ENCODE data around the gene AGRP. TPM values are rescaled to one million over a fixed set of nuclear protein-coding genes. Genes with fewer than 3 reads are reported as not detected.
"Not testable (repeated sequence)": the region's sequence is repeated elsewhere in the genome, so short reads cannot be mapped to it uniquely, and the experiment has no call there.

AGRP gene
- total RNA-seq, 1 donor from 2014 or later = not detected

GRCh38 chr16:67518676-67519075 lies 35.3 kb upstream of the AGRP start:
- intact Hi-C loops (cut with micrococcal nuclease) = no loop called here
- H3K27ac ChIP-seq (replicated peaks) = no peak overlapping the region
- peaks cover 18% of the 10 kb centered on the region for H3K4me1 ChIP-seq
- no peaks in the 10 kb centered on the region for H3K36me3 ChIP-seq
- H3K4me3 ChIP-seq = no peak overlapping the region
- H3K27me3 ChIP-seq (ENCODE audit: low read depth) = no peaks in the 10 kb centered on the region
- H3K9me3 ChIP-seq (replicated peaks) = no peaks in the 10 kb centered on the region
- DNase-seq = no peak
- TF ChIP-seq, protein P1, sequence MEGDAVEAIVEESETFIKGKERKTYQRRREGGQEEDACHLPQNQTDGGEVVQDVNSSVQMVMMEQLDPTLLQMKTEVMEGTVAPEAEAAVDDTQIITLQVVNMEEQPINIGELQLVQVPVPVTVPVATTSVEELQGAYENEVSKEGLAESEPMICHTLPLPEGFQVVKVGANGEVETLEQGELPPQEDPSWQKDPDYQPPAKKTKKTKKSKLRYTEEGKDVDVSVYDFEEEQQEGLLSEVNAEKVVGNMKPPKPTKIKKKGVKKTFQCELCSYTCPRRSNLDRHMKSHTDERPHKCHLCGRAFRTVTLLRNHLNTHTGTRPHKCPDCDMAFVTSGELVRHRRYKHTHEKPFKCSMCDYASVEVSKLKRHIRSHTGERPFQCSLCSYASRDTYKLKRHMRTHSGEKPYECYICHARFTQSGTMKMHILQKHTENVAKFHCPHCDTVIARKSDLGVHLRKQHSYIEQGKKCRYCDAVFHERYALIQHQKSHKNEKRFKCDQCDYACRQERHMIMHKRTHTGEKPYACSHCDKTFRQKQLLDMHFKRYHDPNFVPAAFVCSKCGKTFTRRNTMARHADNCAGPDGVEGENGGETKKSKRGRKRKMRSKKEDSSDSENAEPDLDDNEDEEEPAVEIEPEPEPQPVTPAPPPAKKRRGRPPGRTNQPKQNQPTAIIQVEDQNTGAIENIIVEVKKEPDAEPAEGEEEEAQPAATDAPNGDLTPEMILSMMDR (IDR thresholded peaks at IDR 0.05; ENCODE audit: borderline replicate concordance) = no peak

GRCh38 chr16:67517661-67518423 lies 34.5 kb upstream of the AGRP start:
- DNase-seq = no peak
- Histone ChIP-seq H3K4me1 (peaks cover 18% of the 10 kb centered on the region), H3K36me3 (no peaks in the 10 kb centered on the region), H3K27me3 (ENCODE audit: low read depth) (no peaks in the 10 kb centered on the region), H3K4me3 (no peak overlapping the region), H3K27ac (replicated peaks) (no peak overlapping the region), H3K9me3 (replicated peaks) (no peaks in the 10 kb centered on the region)
- intact Hi-C loops (cut with micrococcal nuclease) = no loop called here
- TF ChIP-seq, protein P1 (IDR thresholded peaks at IDR 0.05; ENCODE audit: borderline replicate concordance) = no peak

DNA sequence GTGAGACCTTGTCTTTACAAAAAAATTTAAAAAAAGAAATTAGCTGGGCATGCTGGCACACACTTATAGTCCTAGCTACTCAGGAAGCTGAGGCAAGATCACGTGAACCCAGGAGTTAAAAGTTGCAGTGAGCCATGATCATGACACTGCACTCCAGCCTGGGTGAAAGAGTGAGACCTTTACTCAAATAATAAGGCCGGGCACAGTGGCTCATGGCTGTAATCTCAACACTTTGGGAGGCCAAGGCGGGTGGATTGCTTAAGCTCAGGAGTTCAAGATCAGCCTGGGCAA lies 33.8 kb upstream of the AGRP start:
- Histone ChIP-seq H3K27me3 (ENCODE audit: low read depth) (no peaks in the 10 kb centered on the region), H3K36me3 (no peaks in the 10 kb centered on the region), H3K4me3 (no peak overlapping the region), H3K4me1 (peaks cover 16% of the 10 kb centered on the region), H3K9me3 (replicated peaks) (no peaks in the 10 kb centered on the region), H3K27ac (replicated peaks) (no peak overlapping the region)
- no peak for DNase-seq
- TF ChIP-seq, protein P1 (IDR thresholded peaks at IDR 0.05; ENCODE audit: borderline replicate concordance) = no peak
- intact Hi-C loops (cut with micrococcal nuclease) = no loop called here

DNA sequence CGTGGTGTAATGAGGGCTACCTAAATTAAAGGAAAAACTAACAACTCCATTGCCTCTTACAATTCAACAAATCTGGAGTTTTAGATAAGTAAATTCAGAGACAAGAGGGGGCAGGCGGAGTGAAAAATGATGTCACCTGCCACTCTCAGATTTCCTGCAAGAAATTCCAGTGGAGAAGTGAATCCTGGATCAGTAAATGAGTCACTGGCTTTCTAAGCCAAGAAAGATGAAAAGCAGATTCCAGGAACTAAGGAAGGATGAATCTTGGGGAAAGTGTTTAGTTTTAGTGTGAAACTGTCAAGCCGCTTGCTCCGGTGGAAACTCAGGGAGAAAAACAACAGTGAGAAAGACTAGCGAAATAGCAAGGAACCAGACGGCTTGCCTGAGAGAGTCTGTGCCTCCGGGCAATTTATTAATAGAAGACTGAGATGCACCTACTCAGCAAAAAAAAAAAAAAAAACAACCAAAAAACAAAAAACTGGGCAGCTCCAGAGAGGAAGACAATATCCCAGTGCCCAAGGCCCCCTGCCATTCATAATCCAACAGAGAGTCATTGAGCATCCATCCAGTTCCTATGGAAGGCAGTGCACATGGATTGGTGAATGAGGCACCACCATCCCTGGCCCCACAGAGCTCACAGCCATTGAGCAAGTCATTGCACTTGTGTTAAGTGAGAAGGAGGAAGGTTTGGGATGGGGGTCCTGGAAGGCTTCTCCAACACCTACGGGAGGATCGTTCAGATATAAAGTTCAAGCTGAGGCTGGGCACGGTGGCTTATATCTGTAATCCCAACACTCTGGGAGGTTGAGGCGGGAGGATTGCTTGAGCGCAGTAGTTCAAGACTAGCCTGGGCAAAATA lies 33.2 kb upstream of the AGRP start:
- H3K27me3 ChIP-seq (ENCODE audit: low read depth) = no peaks in the 10 kb centered on the region
- DNase-seq = no peak
- no peaks in the 10 kb centered on the region for H3K9me3 ChIP-seq (replicated peaks)
- TF ChIP-seq, protein P1 (IDR thresholded peaks at IDR 0.05; ENCODE audit: borderline replicate concordance) = no peak
- peaks cover 10% of the 10 kb centered on the region for H3K4me1 ChIP-seq
- no peak overlapping the region for H3K4me3 ChIP-seq
- no peaks in the 10 kb centered on the region for H3K36me3 ChIP-seq
- intact Hi-C loops (cut with micrococcal nuclease) = no loop called here
- H3K27ac ChIP-seq (replicated peaks) = no peak overlapping the region

DNA sequence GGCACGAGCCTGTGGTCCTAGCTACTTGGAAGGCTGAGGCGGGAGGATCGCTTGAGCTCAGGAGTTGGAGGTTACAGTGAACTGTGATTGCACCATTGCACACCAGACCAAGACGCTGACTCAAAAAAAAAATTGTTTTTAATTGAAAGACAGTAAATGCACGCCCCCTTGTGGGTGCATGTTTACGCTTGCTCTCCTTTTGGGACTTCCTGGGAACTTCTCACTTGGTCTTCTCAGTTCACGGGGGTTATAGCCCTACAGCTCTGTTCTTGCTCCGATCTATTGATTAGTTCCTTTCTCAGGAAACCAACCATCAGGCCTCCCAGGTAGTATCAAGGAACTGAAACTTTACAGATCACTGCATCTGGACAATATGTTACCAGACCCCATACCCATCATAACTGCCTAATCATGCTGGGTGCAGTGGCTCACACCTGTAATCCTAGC lies 31.1 kb upstream of the AGRP start:
- no peaks in the 10 kb centered on the region for H3K27me3 ChIP-seq (ENCODE audit: low read depth)

DNA sequence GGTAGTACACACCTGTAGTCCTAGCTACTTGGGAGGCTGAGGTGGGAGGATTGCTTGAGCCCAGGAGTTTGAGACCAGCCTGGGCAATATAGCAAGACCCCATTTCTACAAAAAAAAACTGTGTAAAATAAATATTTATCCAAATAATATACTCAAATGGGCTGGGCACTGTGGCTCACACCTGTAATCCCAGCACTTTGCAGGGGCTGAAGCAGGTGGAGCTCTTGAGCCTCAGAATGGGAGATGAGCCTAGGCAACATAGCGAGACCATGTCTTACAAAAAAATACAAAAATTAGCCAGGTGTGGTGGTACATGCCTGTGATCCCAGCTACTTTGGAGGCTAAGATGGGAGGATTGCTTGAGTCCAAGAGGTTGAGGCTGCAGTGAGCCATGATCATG lies 30.5 kb upstream of the AGRP start:
- intact Hi-C loops (cut with micrococcal nuclease) = not testable (repeated sequence)

More for the DNA sequence above, 31.1 kb upstream of the AGRP start:
- H3K4me1 ChIP-seq = peaks cover 10% of the 10 kb centered on the region
- intact Hi-C loops (cut with micrococcal nuclease) = no loop called here
- TF ChIP-seq, protein P1 (IDR thresholded peaks at IDR 0.05; ENCODE audit: borderline replicate concordance) = peak; percentile 81
- no peak overlapping the region for H3K4me3 ChIP-seq
- peak; percentile 78 for DNase-seq
- no peaks in the 10 kb centered on the region for H3K36me3 ChIP-seq
- H3K27ac ChIP-seq (replicated peaks) = no peak overlapping the region
- H3K9me3 ChIP-seq (replicated peaks) = no peaks in the 10 kb centered on the region

More for the DNA sequence above, 30.5 kb upstream of the AGRP start:
- H3K4me1 ChIP-seq; H3K36me3 ChIP-seq; H3K27ac ChIP-seq (replicated peaks); DNase-seq; H3K9me3 ChIP-seq (replicated peaks); H3K4me3 ChIP-seq; H3K27me3 ChIP-seq (ENCODE audit: low read depth): not testable (repeated sequence)

Measured in left ventricle myocardium inferior (tissue), 1 donor.